Stimulated activated CD8-positive, alpha-beta memory T cell treated with anti-CD3 and anti-CD28 coated beads, Interleukin-12 subunit alpha, Interleukin-12 subunit beta, amount 100 ng/mL, for 24 hours (primary cell): Measurements from ENCODE around the gene AGTRAP.

ENCODE experiments used
- DNase-seq: peaks from one replicate; pipeline ENCODE4 v3.0.0-alpha.2; 2020; ENCODE audit errors: extremely low read depth

The AGTRAP gene

GRCh38 chr1:11784256-11784992 is 48.5 kb downstream of the AGTRAP start:
- no peak for DNase-seq

- no peak for DNase-seq
Measured at GRCh38 chr1:11784993-11785769, 49.2 kb downstream of the AGTRAP start.

GRCh38 chr1:11786168-11786567 is 50.2 kb downstream of the AGTRAP start:
- no peak for DNase-seq

GRCh38 chr1:11787251-11787803 is 51.4 kb downstream of the AGTRAP start:
- DNase-seq, result no peak

GRCh38 chr1:11787804-11788436 is 52.0 kb downstream of the AGTRAP start:
- no peak for DNase-seq

- no peak for DNase-seq
Measured at GRCh38 chr1:11788549-11789053, 52.7 kb downstream of the AGTRAP start.

GRCh38 chr1:11789126-11790067 is 53.5 kb downstream of the AGTRAP start:
- DNase-seq, result no peak

- DNase-seq, result no peak
Measured at GRCh38 chr1:11790101-11790879, 54.4 kb downstream of the AGTRAP start.

- no peak for DNase-seq
Measured at GRCh38 chr1:11790880-11791715, 55.2 kb downstream of the AGTRAP start.

- no peak for DNase-seq
Measured at GRCh38 chr1:11792106-11792505, 56.2 kb downstream of the AGTRAP start.

GRCh38 chr1:11793819-11794218 is 57.9 kb downstream of the AGTRAP start:
- no peak for DNase-seq

- DNase-seq, result no peak
Measured at GRCh38 chr1:11794446-11795237, 58.7 kb downstream of the AGTRAP start.

GRCh38 chr1:11795238-11795890 is 59.4 kb downstream of the AGTRAP start:
- DNase-seq, result no peak

- no peak for DNase-seq
Measured at GRCh38 chr1:11796036-11796828, 60.3 kb downstream of the AGTRAP start.

GRCh38 chr1:11797525-11798216 is 61.7 kb downstream of the AGTRAP start:
- no peak for DNase-seq

GRCh38 chr1:11799099-11799498 is 63.2 kb downstream of the AGTRAP start:
- DNase-seq, result no peak

GRCh38 chr1:11799896-11800295 is 64.0 kb downstream of the AGTRAP start:
- DNase-seq, result no peak
